HG03469 (cell line): ENCODE measurements around the gene PAPSS1.
"Not testable (repeated sequence)": the region's sequence is repeated elsewhere in the genome, so short reads cannot be mapped to it uniquely, and the experiment has no call there.

Experiments
- ATAC-seq: cut with Tn5 transposase; IDR thresholded peaks from one replicate; pipeline ENCODE4 v1.9.1; 2021; ENCODE audit warnings: mild to moderate bottlenecking, moderate library complexity, moderate number of reproducible peaks; ENCODE audit not compliant: unreplicated experiment

The PAPSS1 gene

DNA sequence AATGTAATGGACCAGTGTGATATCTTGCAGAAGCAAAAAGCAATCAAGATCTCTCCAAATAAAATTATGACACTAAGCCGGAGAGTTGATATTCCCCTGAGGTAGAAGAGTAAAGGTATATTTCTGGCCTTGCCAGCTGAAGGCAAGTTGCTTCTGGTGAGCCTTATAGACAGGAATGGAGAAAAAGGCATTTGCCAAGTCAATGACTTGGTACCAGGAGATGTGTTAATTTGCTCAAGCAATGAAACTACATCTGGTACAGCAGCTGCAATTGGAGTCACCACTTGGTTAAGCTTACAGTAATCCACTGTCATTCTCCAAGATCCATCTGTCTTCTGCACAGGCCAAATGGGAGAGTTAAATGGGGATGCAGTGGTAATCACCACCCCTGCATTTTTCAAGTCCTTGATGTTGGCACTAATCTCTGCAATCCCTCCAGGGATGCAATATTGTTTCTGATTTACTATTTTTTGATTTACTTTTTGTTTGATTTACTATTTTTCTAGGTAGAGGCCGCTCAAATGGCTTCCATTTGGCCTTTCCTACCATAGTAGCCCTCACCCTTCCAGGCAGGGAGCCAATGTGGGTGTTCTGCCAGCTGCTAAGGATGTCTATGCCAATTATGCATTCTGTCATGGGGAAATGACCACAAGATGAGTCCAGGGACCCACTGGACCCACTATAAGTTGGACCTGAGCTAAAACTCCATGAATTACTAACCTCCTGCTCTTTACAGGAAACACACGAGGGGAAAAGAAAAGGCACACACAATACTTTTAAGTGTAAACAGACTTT is 6.3 kb upstream of the PAPSS1 start:
- ATAC-seq, result not testable (repeated sequence)

DNA sequence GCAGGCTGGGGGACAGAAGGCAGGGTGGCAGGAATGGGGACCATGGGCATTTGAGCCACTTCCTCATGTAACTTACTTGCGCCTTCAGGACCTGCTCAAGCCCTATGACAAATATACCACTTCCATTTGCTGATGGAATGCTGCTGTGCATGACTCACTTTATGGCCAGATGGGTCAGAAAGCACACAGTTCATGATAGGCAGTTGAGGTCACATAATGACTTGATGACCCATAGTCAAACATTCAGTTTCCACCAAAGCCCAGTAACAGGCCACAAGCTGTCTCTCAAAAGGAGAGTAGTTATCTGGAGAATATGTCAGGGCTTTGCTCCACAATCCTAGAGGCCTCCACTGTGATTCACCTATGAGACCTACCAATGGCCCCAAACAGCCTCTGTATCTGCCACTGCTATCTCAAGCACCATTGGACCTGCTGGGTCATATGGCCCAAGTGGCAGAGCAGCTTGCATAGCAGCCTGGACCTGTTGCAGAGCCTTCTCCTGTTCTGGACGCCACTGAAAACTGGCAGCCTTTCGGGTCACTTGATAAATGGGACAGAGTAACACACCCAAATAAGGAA is 5.3 kb upstream of the PAPSS1 start:
- no peak for ATAC-seq

DNA sequence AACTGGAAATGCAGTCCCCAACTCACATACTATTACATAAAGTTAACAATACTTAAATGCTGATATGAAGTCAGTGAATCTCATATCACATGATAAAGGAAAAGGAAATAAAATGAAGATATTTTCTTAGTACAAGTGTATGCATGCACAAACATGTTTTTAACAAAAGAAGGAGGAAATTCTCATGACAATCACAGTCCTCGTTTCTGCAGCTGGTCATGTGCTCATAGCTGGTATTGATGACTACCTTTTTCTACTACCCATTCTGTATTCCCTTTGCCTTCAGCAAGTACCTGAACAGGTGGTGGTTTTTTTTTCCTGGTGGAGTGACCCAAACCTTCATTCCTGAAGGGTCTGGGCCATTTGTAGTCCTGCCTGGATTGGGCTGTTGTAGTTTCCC is 3.3 kb upstream of the PAPSS1 start:
- not testable (repeated sequence) for ATAC-seq

DNA sequence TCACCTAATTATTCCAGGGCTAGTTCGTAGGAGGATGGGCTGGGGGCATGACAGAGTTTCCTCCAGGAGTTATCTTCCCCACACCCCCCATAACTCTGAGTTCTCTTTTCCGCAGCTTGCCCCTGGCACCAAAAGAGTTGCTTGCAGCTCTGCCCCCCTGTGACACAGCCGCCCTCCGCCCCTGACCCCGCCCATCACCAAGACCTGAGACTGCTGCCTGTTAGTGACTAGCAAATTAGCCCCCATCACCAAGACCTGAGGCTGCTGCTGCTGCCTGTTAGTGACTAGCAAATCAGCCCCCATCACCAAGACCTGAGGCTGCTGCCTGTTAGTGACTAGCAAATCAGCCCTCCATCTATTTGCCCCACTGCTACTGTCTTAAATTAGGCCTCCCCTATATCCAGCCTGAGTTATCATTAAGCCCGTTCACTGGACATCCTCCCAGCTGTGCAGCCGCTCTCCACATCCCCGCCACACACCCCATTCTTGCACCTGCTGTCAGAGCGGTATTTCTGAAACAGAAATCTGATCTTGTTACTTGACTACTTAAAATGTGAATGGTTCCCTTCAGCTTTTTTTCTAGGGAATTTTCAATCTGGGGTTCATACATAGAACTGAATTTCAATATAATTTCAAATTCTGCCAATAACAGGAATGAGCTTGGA is 1.5 kb upstream of the PAPSS1 start:
- ATAC-seq, result no peak

DNA sequence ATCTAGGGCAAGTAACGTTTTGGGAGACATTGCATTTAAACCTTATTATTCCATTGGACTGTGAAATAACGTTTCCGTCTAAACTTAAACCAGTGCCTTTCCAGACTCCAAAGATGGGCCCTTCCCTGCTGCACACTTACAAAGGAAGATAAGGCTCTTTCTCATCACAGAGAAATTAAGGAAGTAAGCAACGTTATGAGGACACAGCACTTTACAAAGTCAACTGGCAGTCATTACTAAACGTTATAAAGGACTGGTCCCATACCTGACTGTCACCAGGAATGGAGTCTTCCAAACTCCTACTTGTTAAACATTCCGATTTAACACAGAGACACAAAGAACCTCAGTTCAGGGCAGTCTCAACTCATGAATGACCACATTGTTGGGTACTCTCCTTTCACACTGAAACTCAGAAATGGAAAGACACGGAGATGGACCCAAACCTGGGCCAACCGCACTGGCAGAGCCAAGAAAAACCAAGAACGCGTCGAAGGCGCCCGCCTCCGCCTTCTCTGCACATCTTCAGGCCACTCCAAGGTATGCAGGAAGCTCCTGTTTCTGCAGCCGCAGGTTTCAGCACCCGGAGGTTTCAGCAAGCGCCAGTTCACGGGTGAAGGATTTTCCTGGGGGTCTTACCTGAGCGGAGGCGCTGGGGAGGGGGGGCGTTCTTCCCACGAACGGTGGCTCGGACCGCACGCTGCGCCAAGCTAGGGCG is 670 bp downstream of the PAPSS1 start:
- no peak for ATAC-seq

DNA sequence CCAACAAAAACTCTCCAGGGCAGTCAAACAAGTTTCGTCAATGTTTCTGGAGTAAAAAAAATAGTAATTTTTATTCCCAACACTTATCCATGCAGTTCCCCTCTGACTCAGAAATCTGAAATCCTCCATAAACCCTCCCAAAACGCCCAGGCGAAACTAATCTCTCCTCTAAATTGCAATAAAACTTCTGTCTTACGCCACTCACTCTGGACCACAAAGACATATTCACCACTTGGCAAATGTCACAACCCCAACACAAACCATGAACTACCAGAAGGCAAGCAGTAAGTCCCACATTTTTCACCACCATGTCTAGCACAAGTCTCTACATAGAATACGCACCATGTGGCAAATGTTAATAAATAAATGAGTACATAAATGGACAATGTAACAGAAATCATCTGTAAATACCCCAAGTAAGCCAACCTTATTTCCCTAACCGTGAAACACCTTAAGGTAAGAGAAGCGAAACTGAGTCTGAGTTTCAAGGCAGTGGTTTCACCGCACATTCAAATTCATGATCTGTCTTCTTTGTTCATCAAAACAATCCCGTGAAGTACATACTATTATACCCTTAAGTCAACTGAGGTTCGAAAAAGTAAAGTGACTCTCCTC is 1.6 kb downstream of the PAPSS1 start:
- peak; percentile 22 for ATAC-seq

DNA sequence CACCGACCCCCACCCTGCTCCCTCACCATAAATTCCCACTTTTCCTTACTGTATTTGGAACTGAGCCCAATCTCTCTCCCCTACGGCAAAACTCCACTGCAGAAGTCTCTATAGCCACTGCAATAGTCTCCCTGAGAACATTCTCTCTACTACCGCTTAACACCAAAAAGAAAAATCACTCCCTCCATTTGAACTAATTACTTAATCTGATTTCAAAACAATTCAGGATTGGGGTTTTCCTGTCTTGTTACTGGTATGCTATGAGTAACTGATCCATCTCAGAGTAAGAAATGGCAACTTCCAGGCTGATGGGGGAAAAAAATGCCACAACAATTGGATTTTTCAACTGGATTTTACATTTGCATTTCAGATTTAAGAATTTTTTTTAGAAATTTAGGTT is 5.8 kb downstream of the PAPSS1 start:
- no peak for ATAC-seq

DNA sequence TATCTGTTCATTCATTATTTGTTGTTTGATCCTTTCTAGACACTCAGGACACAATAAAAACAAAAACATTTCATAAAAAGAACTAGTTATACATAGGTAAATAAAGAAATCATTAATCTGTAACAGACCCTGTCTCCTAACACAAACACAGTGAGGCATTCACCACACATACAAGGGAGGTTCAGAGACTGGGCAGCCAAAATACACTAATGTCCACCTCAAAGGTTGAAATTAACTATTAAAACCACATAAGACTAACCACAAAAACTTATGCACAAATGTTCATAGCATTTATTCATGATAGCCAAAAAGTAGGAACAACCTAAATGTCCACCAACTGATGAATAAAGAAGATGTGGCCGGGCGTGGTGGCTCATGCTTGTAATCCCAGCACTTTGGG is 7.8 kb downstream of the PAPSS1 start:
- ATAC-seq, result no peak

DNA sequence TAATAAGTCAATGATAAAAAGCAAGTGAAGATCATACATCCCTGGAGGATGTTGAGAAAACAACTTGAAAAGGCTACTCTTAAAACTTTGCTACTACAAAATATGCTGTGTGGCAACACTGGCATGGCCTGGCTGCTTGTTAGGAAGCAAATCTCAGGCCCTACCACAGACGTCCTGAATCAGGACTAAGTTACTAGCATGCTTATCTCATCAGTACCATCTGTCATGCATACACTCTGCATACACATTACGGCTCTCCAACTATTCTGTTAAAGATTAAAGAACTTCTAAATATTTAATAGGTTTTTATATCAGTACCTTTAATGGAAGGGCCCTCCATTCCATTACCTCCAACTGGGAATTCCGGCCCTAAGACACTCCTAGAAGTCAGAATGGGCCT is 8.2 kb downstream of the PAPSS1 start:
- ATAC-seq, result no peak

DNA sequence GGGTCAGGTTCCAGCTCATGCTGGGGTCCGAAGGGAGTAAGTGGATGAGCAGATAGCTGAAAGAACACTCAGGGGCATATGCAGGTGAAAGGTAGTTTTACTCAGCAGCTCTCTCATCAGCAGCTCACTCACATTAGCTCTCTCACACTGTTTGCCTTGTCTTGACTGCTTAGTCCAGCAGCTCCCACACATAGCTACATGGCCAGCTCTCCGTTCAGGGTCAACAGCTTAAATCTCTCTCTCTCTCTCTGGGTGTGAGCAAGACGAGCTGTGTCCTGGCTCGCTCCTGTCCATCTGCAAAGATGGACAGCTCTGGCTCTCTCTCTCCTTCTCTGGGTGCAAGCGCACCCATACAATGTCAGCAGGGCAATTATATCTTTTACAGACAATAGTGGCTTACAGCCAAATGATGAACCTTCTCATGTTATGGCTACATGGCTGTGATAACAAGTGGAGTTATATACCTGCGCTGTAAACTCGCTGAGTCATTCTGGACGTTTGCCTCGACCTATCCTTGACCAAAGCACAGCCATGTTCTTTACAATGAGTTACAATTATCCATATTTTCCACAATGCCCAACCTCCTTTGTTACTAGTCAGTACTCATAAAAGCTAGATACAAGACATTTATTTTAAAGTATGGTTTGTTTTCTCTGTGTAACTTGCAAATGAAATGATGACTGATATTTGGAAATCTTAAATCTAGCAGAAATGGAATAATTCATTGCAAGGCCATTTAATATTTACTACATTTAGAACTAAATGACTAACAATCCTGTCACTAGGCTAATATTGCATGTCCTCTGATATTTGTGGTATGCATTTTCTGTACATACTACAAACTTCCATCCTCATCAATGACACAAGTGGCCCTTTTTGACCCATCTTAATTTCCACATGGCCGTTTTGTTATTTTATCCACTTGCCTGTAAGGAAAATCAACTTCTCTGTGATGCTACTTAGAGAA is 9.3 kb downstream of the PAPSS1 start:
- ATAC-seq, result no peak

DNA sequence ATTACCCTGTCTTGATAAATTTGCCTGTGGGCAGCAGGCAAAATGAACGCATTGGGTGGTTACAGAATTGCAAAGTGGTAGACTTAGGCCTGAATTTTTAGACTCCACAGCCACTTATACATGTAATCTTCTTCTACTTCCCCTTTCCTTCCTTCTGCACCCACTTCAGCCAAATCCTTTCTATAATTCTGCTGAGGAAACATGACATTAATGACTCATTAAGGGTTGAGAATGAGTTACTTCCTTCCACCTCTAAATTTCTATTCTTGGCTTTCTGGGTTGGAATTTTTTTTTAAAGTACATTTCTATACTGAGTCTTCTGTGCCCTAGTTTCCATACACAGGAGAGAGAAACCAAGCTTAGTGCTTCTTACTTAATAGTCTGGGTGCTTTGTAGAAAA is 10.1 kb downstream of the PAPSS1 start:
- peak; percentile 50 for ATAC-seq

DNA sequence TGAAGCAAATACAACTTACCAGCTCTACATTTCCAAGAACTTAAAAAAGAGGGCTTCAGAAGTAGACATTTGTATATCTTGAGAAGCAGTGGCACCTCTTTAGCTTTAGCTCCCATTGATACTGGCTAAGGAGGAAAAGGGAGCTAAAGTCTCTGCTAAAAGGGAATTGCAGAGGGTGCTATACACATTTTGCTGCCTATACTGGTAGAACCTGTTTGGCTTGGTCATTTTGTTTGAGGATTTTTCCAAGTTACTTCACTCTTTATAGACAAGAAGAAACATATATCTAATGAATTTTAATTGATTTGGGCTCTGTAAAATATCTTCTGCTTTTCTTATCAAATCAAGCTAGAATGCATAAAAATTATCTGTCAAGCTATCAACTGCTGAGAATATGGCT is 11.8 kb downstream of the PAPSS1 start:
- no peak for ATAC-seq

DNA sequence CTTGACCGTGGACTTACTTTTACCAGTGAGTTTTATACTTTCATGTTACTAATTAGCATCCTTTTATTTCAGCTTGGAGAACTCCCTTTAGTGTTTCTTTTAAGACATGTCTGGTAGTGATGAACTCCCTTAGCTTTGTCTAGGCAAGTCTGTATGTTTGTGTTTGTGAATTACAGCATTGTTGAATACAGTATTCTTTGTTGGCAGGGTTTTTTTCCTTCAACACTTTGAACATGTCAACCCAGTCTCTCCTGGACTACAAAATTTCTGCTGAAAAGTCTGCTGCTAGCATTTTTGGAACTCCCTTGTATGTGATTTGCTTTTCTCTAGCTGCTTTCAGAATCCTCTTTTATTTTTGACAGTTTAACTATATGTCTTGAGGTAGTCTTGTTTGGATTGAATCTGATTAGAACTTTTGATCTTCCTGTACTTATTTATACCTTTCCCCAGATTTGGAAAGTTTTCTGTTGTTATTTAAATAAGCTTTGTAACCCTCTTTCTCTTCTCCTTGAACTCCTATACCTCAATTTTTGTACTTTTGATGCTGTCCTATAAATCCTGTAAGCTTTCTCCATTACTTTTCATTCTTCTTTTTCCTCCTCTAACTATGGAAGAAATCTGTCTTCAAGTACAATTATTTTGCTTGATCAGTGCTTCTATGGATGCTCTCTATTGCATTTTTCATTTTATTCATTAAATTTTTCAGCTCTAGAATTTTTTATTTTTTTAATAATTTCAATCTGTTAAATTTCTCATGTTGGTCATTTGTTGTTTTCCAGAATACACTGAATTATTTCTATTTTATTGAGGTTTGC is 14.1 kb downstream of the PAPSS1 start:
- no peak for ATAC-seq

DNA sequence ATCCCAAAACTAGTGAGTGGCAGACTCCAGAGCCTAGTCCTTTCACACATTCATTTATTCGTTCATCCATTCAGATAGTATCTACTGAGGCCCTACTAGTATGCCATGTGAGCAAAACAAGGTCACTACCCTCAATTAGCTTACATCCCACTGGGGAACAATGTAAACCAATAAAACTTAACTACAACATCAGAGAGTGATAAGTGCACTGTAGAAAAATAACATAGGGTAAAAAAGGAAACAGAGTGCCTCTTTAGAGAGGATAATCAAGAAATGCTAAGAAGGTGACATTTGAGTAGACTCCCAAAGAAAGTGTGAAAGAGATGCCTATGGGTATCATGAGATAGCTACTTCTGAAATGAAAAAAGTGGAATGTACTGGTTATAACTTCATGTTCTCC is 18.5 kb downstream of the PAPSS1 start:
- no peak for ATAC-seq

DNA sequence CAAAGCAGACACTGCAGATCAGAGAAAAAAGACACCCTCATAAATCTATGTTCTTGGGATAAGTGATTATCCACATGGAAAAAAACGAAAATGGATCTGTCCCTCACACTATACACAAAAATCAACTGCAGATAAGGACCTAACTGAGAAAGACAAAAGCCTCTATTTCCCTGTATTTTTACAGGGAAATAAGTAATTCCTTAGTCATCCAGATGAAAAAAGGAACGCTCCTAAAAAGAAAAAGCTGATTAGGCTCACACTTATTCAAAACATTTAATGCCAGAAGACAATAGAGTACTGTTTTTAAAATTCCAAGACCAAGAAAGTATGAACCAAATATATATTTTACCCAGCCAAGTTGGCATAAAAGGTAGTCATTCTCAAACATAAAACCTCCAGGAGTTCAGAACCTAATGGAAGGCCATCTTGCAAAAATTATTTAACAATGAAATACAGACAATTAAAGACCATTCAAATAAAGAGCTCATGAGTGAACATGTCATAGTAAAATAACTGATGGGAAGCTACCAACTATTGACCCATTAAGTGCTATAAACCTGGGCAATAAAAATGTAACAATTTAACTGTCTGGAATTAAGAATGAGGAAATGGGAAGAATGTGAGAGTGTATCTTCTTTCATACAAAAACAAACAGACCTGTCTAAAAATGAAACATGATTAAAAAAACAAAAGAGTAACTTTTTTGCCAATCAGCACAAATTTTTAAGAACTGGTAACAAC is 20.4 kb downstream of the PAPSS1 start:
- no peak for ATAC-seq

DNA sequence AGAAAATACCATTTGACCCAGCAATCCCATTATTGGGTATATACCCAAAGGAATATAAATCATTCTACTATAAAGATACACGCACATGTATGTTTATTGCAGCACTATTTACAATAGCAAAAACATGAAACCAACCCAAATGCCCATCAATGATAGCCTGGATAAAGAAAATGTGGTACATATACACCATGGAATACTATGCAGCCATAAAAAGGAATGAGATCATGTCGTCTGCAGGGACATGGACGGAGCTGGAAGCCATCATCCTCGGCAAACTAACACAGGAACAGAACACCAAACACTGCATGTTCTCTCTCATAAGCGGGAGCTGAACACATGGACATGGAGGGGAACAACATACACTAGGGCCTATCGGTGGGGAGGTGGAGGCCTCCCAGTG is 23.8 kb downstream of the PAPSS1 start:
- not testable (repeated sequence) for ATAC-seq

DNA sequence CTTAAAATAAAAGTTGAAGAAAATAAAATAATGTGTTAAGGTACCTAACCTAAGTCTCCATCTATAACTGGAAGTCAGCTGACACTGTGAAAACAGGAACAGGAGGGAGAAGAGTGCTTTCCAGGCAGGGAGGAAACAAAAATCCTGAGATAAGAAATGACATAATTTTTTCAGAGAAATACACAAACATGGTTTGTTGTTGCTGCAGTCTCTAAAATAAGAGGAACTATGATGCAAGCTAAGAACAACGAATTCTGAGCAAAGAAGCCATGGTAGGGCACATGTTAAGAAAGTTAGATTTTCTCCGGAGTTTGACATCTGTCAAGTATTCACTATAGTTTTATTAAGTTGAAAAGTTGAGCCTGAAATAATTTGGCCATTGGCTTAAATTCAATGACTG is 26.9 kb downstream of the PAPSS1 start:
- no peak for ATAC-seq

DNA sequence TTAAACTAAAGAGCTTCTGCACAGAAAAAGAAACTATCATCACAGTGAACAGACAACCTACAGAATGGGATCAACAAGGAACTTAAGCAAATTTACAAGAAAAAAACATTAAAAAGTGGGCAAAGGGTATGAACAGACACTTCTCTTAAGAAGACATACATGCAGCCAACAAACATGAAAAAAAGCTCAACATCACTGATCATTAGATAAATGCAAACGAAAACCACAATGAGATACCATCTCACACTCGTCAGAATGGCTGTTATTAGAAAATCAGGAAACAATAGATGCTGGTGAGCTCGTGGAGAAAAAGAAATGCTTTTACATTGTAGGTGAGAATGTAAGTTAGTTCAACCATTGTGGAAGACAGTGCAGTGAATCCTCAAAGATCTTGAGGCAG is 27.8 kb downstream of the PAPSS1 start:
- ATAC-seq, result no peak
